Trophoblast cell (in vitro differentiated cells and primary cell): ENCODE measurements around the gene IPO13.

Experiments used
- DNase-seq, 2 donors: peaks; one replicate each; pipeline ENCODE4 v3.0.0-alpha.2; 2016
- H2AFZ ChIP-seq: 2 replicates; pipeline ENCODE4 v1.6.1; 2013; ENCODE audit warnings: low read length, moderate library complexity, mild to moderate bottlenecking; ENCODE audit not compliant: insufficient read depth, poor library complexity
- H2AK5ac ChIP-seq: 2 replicates; pipeline ENCODE4 v1.6.1; 2013; ENCODE audit warnings: mild to moderate bottlenecking, low read length
- H2BK120ac ChIP-seq: 2 replicates; pipeline ENCODE4 v1.6.1; 2013; ENCODE audit warnings: low read length, mild to moderate bottlenecking, moderate library complexity; ENCODE audit not compliant: insufficient read depth, poor library complexity
- H2BK12ac ChIP-seq: 2 replicates; pipeline ENCODE4 v1.6.1; 2013; ENCODE audit warnings: mild to moderate bottlenecking, low read length, moderate library complexity
- H2BK5ac ChIP-seq: 2 replicates; pipeline ENCODE4 v1.6.1; 2013; ENCODE audit warnings: low read length, low read depth, moderate library complexity, mild to moderate bottlenecking; ENCODE audit not compliant: poor library complexity
- H3K14ac ChIP-seq: 2 replicates; pipeline ENCODE4 v1.6.1; 2013; ENCODE audit warnings: mild to moderate bottlenecking, low read length
- H3K18ac ChIP-seq: 2 replicates; pipeline ENCODE4 v1.6.1; 2013; ENCODE audit warnings: mild to moderate bottlenecking, low read length
- H3K23ac ChIP-seq: 2 replicates; pipeline ENCODE4 v1.6.1; 2013; ENCODE audit warnings: low read length
- H3K27ac ChIP-seq: 2 replicates; pipeline ENCODE4 v1.5.1; 2013; ENCODE audit warnings: low read depth, mild to moderate bottlenecking, inconsistent platforms, low read length, moderate library complexity
- H3K27me3 ChIP-seq: 2 replicates; pipeline ENCODE4 v1.6.1; 2013; ENCODE audit warnings: inconsistent platforms, mild to moderate bottlenecking, low read length, moderate library complexity; ENCODE audit not compliant: insufficient read depth
- H3K36me3 ChIP-seq, 2 experiments: 1 replicate in 1 of 2; 2 replicates in 1 of 2; pipeline ENCODE4 v1.6.1; 2013; ENCODE audit warnings: low read length in 2 of 2, mild to moderate bottlenecking in 2 of 2, moderate library complexity in 1 of 2; ENCODE audit not compliant: insufficient read depth in 2 of 2, control insufficient read depth in 1 of 2
- H3K4ac ChIP-seq: 2 replicates; pipeline ENCODE4 v1.6.1; 2013; ENCODE audit warnings: low read depth, mild to moderate bottlenecking, low read length, moderate library complexity
- H3K4me1 ChIP-seq, 2 experiments: 1 replicate in 1 of 2; 2 replicates in 1 of 2; pipeline ENCODE4 v1.6.1; 2013; ENCODE audit warnings: low read length in 2 of 2, mild to moderate bottlenecking in 2 of 2, moderate library complexity in 1 of 2; ENCODE audit not compliant: insufficient read depth in 2 of 2, control insufficient read depth in 1 of 2
- H3K4me2 ChIP-seq: 2 replicates; pipeline ENCODE4 v1.6.1; 2013; ENCODE audit warnings: inconsistent platforms, mild to moderate bottlenecking, low read length, moderate library complexity
- H3K4me3 ChIP-seq: 2 replicates; pipeline ENCODE4 v1.5.1; 2013; ENCODE audit warnings: mild to moderate bottlenecking, low read depth, low read length, inconsistent platforms
- H3K79me1 ChIP-seq: one replicate; pipeline ENCODE4 v1.6.1; 2013; ENCODE audit warnings: low read length
- H3K79me2 ChIP-seq: 2 replicates; pipeline ENCODE4 v1.6.1; 2013; ENCODE audit warnings: low read length, mild to moderate bottlenecking; ENCODE audit not compliant: control insufficient read depth, insufficient read depth, poor library complexity
- H3K9ac ChIP-seq: 2 replicates; pipeline ENCODE4 v1.6.1; 2013; ENCODE audit warnings: mild to moderate bottlenecking, low read length
- H3K9me3 ChIP-seq: 2 replicates; pipeline ENCODE4 v1.6.1; 2013; ENCODE audit warnings: low read depth, mild to moderate bottlenecking, control low read depth, inconsistent platforms, low read length; ENCODE audit not compliant: insufficient read depth
- H4K12ac ChIP-seq: 2 replicates; pipeline ENCODE4 v1.6.1; 2013; ENCODE audit warnings: low read depth, mild to moderate bottlenecking, low read length, moderate library complexity
- H4K8ac ChIP-seq: 2 replicates; pipeline ENCODE4 v1.6.1; 2013; ENCODE audit warnings: low read depth, mild to moderate bottlenecking, low read length, moderate library complexity
- H4K91ac ChIP-seq: one replicate; pipeline ENCODE4 v1.6.1; 2013; ENCODE audit warnings: low read depth, mild to moderate bottlenecking, low read length, moderate library complexity
- WGBS: extraction: QIAGEN DNeasy Blood & Tissue Kit; methylation state at CpG from one replicate; pipeline ENCODE4 v1.1.7; 2013; ENCODE audit warnings: missing lambda C conversion rate; ENCODE audit not compliant: insufficient read length, insufficient coverage; ENCODE audit errors: extremely low coverage; 5-methylcytosine and 5-hydroxymethylcytosine counted together

The IPO13 gene

DNA sequence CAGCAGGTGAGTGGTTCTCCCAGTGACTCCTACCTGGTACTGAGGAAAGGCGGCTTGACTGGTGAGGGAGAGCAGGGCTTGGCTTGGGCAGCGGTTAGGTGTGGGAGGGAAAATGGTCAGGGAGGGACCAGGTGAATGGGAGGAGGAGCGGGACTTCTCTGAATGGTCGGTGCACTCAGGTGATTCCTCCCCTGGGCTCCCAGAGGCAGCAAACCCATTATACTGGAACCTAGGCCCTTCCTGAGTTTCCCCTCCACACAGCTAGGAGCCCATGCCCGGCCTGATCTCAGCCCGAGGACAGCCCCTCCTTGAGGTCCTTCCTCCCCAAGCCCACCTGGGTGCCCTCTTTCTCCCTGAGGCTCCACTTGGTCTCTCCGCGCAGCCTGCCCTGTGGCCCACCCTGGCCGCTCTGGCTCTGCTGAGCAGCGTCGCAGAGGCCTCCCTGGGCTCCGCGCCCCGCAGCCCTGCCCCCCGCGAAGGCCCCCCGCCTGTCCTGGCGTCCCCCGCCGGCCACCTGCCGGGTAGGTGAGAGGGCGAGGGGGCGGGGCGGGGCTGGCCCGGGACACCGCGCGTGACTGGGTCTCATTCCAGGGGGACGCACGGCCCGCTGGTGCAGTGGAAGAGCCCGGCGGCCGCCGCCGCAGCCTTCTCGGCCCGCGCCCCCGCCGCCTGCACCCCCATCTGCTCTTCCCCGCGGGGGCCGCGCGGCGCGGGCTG is 10.9 kb upstream of the IPO13 start:
- WGBS: no CpG with 5 or more reads among the region's 48 CpGs
- Histone ChIP-seq H3K18ac (peak overlapping the region; percentile 40), H3K4me1 (peaks cover 18% of the 10 kb centered on the region in 2 experiments), H3K9me3 (no peaks in the 10 kb centered on the region), H3K9ac (no peak overlapping the region), H4K12ac (no peak overlapping the region), H3K14ac (no peak overlapping the region), H3K36me3 (no peaks in the 10 kb centered on the region), H2AFZ (no peak overlapping the region), H3K79me2 (no peaks in the 10 kb centered on the region), H3K4me3 (peak overlapping the region; percentile 46), H2BK12ac (no peak overlapping the region), H2BK5ac (no peak overlapping the region), H3K27me3 (no peaks in the 10 kb centered on the region), H4K91ac (no peak overlapping the region), H4K8ac (no peak overlapping the region), H3K23ac (no peak overlapping the region), H3K4ac (no peak overlapping the region), H3K4me2 (peak overlapping the region; percentile 74), H2BK120ac (no peak overlapping the region), H2AK5ac (no peak overlapping the region), H3K79me1 (no peaks in the 10 kb centered on the region), H3K27ac (no peak overlapping the region)
- no peak for DNase-seq

DNA sequence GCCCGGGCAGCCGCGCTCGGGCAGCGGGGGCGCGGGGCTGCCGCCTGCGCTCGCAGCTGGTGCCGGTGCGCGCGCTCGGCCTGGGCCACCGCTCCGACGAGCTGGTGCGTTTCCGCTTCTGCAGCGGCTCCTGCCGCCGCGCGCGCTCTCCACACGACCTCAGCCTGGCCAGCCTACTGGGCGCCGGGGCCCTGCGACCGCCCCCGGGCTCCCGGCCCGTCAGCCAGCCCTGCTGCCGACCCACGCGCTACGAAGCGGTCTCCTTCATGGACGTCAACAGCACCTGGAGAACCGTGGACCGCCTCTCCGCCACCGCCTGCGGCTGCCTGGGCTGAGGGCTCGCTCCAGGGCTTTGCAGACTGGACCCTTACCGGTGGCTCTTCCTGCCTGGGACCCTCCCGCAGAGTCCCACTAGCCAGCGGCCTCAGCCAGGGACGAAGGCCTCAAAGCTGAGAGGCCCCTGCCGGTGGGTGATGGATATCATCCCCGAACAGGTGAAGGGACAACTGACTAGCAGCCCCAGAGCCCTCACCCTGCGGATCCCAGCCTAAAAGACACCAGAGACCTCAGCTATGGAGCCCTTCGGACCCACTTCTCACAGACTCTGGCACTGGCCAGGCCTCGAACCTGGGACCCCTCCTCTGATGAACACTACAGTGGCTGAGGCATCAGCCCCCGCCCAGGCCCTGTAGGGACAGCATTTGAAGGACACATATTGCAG is 10.2 kb upstream of the IPO13 start:
- Histone ChIP-seq H3K9me3 (no peaks in the 10 kb centered on the region), H3K4me1 (peaks cover 17 to 18% of the 10 kb centered on the region in 2 experiments), H3K36me3 (no peaks in the 10 kb centered on the region), H4K12ac (no peak overlapping the region), H3K23ac (no peak overlapping the region), H3K18ac (no peak overlapping the region), H2BK5ac (no peak overlapping the region), H2AK5ac (no peak overlapping the region), H3K4me3 (peak overlapping the region; percentile 38), H4K8ac (no peak overlapping the region), H3K4me2 (peak overlapping the region; percentile 74), H3K79me2 (no peaks in the 10 kb centered on the region), H3K27me3 (no peaks in the 10 kb centered on the region), H2AFZ (peak overlapping the region; percentile 4), H3K14ac (no peak overlapping the region), H3K79me1 (no peaks in the 10 kb centered on the region), H4K91ac (no peak overlapping the region), H3K9ac (no peak overlapping the region), H3K4ac (no peak overlapping the region), H2BK12ac (no peak overlapping the region), H3K27ac (no peak overlapping the region), H2BK120ac (no peak overlapping the region)
- DNase-seq: peak in 1 of 2 donors; percentile 35
- WGBS: no CpG with 5 or more reads among the region's 56 CpGs

DNA sequence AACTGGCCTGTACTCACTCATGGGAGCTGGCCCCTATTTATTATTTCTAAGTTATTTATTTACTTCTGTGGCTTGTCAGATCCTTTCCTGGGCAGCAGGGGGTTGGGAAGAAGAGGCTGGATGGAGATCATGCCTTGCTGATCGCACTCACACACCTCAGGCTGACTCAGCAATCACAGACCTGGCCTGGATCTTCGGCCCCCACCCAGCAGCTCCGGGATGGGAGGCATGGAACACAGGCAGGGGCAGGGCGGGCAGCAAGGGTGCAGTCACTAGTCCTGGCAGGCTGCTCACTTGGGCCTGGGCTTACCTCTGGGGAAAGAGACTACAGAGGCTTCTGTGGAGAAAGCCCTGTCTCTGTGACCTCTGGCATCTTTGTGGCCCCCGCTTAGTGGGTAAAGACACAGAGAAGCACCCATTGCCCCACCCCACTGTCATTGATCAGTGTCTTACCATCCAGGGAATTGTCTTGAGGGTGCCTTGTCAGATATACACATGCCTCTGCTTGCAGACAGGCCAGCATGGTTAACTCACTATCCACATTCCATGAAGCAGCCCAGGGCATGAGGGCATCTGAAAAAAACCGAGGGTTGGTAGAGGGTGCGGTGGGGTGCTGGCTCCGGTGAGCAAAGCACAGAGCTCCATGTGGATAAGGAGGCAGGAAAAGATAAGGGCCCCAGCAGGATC is 9.4 kb upstream of the IPO13 start:
- Histone ChIP-seq H3K9me3 (no peaks in the 10 kb centered on the region), H3K36me3 (no peaks in the 10 kb centered on the region), H3K14ac (no peak overlapping the region), H3K27me3 (no peaks in the 10 kb centered on the region), H2AK5ac (no peak overlapping the region), H3K4me2 (no peak overlapping the region), H4K91ac (no peak overlapping the region), H3K4ac (no peak overlapping the region), H3K18ac (no peak overlapping the region), H2BK5ac (no peak overlapping the region), H3K4me1 (peaks cover 17 to 18% of the 10 kb centered on the region in 2 experiments), H3K23ac (no peak overlapping the region), H2BK120ac (no peak overlapping the region), H4K12ac (no peak overlapping the region), H4K8ac (no peak overlapping the region), H3K4me3 (no peak overlapping the region), H3K9ac (no peak overlapping the region), H3K79me1 (no peaks in the 10 kb centered on the region), H2BK12ac (no peak overlapping the region), H2AFZ (no peak overlapping the region), H3K27ac (no peak overlapping the region), H3K79me2 (no peaks in the 10 kb centered on the region)
- peak; percentile 45 to 48 for DNase-seq
- WGBS: no CpG with 5 or more reads among the region's 8 CpGs

DNA sequence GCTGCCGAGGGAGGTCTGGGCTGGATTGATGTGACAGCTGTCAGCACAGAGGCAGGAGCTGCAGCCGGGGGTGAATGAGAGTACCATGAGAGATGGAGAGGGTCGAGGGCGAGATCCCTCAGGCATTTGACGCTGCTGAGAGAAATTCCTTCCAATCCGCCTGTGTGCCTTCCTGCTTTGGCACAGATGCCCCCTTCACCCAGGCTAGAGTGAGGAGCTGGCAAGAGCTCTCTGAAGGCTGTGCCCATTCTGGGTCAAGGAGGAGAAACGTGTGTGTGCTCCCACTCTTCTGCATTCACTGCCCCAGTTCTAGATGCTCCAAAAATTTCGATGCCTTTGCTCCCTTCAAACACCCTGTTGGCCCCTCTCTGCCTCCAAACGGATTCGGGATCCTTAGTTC is 8.4 kb upstream of the IPO13 start:
- Histone ChIP-seq H3K4me2 (no peak overlapping the region), H3K4me3 (no peak overlapping the region), H3K23ac (no peak overlapping the region), H3K4me1 (peaks cover 11 to 13% of the 10 kb centered on the region in 2 experiments), H2AFZ (no peak overlapping the region), H2BK12ac (no peak overlapping the region), H3K14ac (no peak overlapping the region), H2AK5ac (no peak overlapping the region), H3K9ac (no peak overlapping the region), H3K4ac (no peak overlapping the region), H2BK5ac (no peak overlapping the region), H3K79me1 (no peaks in the 10 kb centered on the region), H3K36me3 (no peaks in the 10 kb centered on the region), H3K9me3 (no peaks in the 10 kb centered on the region), H4K91ac (no peak overlapping the region), H4K12ac (no peak overlapping the region), H3K79me2 (no peaks in the 10 kb centered on the region), H2BK120ac (no peak overlapping the region), H3K18ac (no peak overlapping the region), H3K27me3 (no peaks in the 10 kb centered on the region), H4K8ac (no peak overlapping the region), H3K27ac (no peak overlapping the region)
- no peak for DNase-seq
- no CpG with 5 or more reads among the region's 10 CpGs for WGBS
